ENCODE measurements around the gene GPD2.
"Not testable (repeated sequence)": the region's sequence is repeated elsewhere in the genome, so short reads cannot be mapped to it uniquely, and the experiment has no call there.

The GPD2 gene

GRCh38 chr2:156476021-156476849, 40.1 kb downstream of the GPD2 start:
- DNase-seq = no peak

GRCh38 chr2:156476850-156477206, 40.6 kb downstream of the GPD2 start:
- DNase-seq = no peak

- no peak for DNase-seq
These were observed 44.2 kb downstream of the GPD2 start for GRCh38 chr2:156480376-156480775.

- peak; percentile 73 for DNase-seq
These were observed 45.1 kb downstream of the GPD2 start for GRCh38 chr2:156481312-156481711.

- peak; percentile 65 for DNase-seq
These were observed 47.6 kb downstream of the GPD2 start for GRCh38 chr2:156483741-156484173.

GRCh38 chr2:156486147-156486546, 50.0 kb downstream of the GPD2 start:
- peak; percentile 24 for DNase-seq

GRCh38 chr2:156486614-156487013, 50.4 kb downstream of the GPD2 start:
- DNase-seq = no peak

GRCh38 chr2:156489195-156489594, 53.0 kb downstream of the GPD2 start:
- DNase-seq = no peak

- no peak for DNase-seq
These were observed 53.7 kb downstream of the GPD2 start for GRCh38 chr2:156489750-156490465.

- no peak for DNase-seq
These were observed 54.3 kb downstream of the GPD2 start for GRCh38 chr2:156490466-156490840.

- DNase-seq = no peak
These were observed 55.0 kb downstream of the GPD2 start for GRCh38 chr2:156491176-156491575.

- DNase-seq = no peak
These were observed 56.8 kb downstream of the GPD2 start for GRCh38 chr2:156492979-156493378.

GRCh38 chr2:156495998-156496397, 59.8 kb downstream of the GPD2 start:
- DNase-seq = peak; percentile 8

- no peak for DNase-seq
These were observed 69.5 kb downstream of the GPD2 start for GRCh38 chr2:156505696-156506095.

- DNase-seq = no peak
These were observed 74.9 kb downstream of the GPD2 start for GRCh38 chr2:156511122-156511521.

- DNase-seq = no peak
These were observed 75.6 kb downstream of the GPD2 start for GRCh38 chr2:156511803-156512202.

- DNase-seq = peak; percentile 63
These were observed 76.3 kb downstream of the GPD2 start for GRCh38 chr2:156512451-156512850.

- DNase-seq = peak; percentile 17
These were observed 77.0 kb downstream of the GPD2 start for GRCh38 chr2:156513219-156513618.

- no peak for DNase-seq
These were observed 81.2 kb downstream of the GPD2 start for GRCh38 chr2:156517419-156517818.

GRCh38 chr2:156518138-156518537, 82.0 kb downstream of the GPD2 start:
- DNase-seq = no peak

GRCh38 chr2:156522864-156523440, 86.8 kb downstream of the GPD2 start:
- no peak for DNase-seq

- no peak for DNase-seq
These were observed 90.9 kb downstream of the GPD2 start for GRCh38 chr2:156526950-156527636.

GRCh38 chr2:156528583-156528982, 92.4 kb downstream of the GPD2 start:
- DNase-seq = not testable (repeated sequence)
